Spleen (tissue), 13 donors: Measurements from ENCODE around the gene PLXNA2. TPM values are rescaled to one million over a fixed set of nuclear protein-coding genes. Genes with fewer than 3 reads are reported as not detected.
A peak's percentile ranks its signal among the peaks of the same experiment; 100 is the strongest.

Experiments used
- DNase-seq: peaks from one replicate; pipeline ENCODE4 v3.0.0-alpha.2; 2020
- H3K27ac ChIP-seq, 8 donors: fragments of 200-600 bp; sonication (generic) in 7 of 8; 1 replicate in 4 of 8; 2 replicates in 4 of 8; pipeline versions ENCODE4 v1.5.0 to v1.8.0; 2016 to 2021; ENCODE audit warnings: inconsistent platforms in 4 of 8, mild to moderate bottlenecking in 4 of 8, moderate library complexity in 1 of 8
- H3K27me3 ChIP-seq, 7 donors: fragments of 200-600 bp; sonication (generic) in 6 of 7; replicated peaks in 1 of 7; 1 replicate in 4 of 7; 2 replicates in 3 of 7; pipeline versions ENCODE4 v1.5.0 to v1.8.0; 2016 to 2021; ENCODE audit warnings: inconsistent platforms in 3 of 7, mild to moderate bottlenecking in 1 of 7
- H3K36me3 ChIP-seq, 6 donors: fragments of 200-600 bp; sonication (generic) in 5 of 6; 1 replicate in 4 of 6; 2 replicates in 2 of 6; pipeline versions ENCODE4 v1.5.0 to v1.8.0; 2016 to 2021; ENCODE audit warnings: inconsistent platforms in 2 of 6
- H3K4me1 ChIP-seq, 6 donors: fragments of 200-600 bp; sonication (generic) in 5 of 6; 1 replicate in 3 of 6; 2 replicates in 3 of 6; pipeline versions ENCODE4 v1.5.0 to v1.8.0; 2016 to 2021; ENCODE audit warnings: inconsistent platforms in 3 of 6
- H3K4me3 ChIP-seq, 8 donors: fragments of 200-600 bp; sonication (generic) in 7 of 8; 1 replicate in 4 of 8; 2 replicates in 4 of 8; pipeline versions ENCODE4 v1.5.0 to v1.8.0; 2016 to 2021; ENCODE audit warnings: inconsistent platforms in 4 of 8, mild to moderate bottlenecking in 4 of 8, moderate library complexity in 2 of 8
- H3K9me3 ChIP-seq, 8 donors: fragments of 200-600 bp; sonication (generic) in 7 of 8; 1 replicate in 4 of 8; 2 replicates in 4 of 8; pipeline versions ENCODE4 v1.5.0 to v1.8.0; 2016 to 2021; ENCODE audit warnings: inconsistent platforms in 4 of 8
- CTCF ChIP-seq, 11 experiments: fragments of 200-600 bp in 7 of 11; fragments of 450-650 bp in 4 of 11; sonication (generic) in 4 of 11; IDR thresholded peaks in 8 of 11; conservative IDR thresholded peaks in 3 of 11; 1 replicate in 7 of 11; 2 replicates in 4 of 11; pipeline versions ENCODE4 v1.4.0 to v1.8.0; 2016 to 2021; ENCODE audit warnings: antibody characterized with exemption in 11 of 11, inconsistent platforms in 4 of 11, mild to moderate bottlenecking in 1 of 11
- POLR2A ChIP-seq, 3 donors: fragments of 450-650 bp; IDR thresholded peaks; one replicate each; pipeline ENCODE4 v1.5.1; 2017; ENCODE audit warnings: antibody characterized with exemption in 3 of 3, mild to moderate bottlenecking in 1 of 3
- POLR2AphosphoS5 ChIP-seq, 3 donors: sonication (generic); formaldehyde crosslinking; IDR thresholded peaks; one replicate each; pipeline ENCODE4 v1.5.1; 2017; ENCODE audit warnings: antibody characterized with exemption in 3 of 3
- WGBS, 5 donors: extraction: QIAGEN DNeasy Blood & Tissue Kit in 3 of 5; methylation state at CpG; one replicate each; pipeline versions ENCODE4 v1.1.5 to v1.1.7; 2013 to 2018; 5-methylcytosine and 5-hydroxymethylcytosine counted together
- intact Hi-C: fragments of 100-400 bp; cut with DNase I; formaldehyde crosslinking; loops from one replicate; pipeline ENCODE4 v1.15.0; 2023; ENCODE audit warnings: low total_unique reads
- long read RNA-seq, 2 donors: transcript quantifications; one replicate each; lab custom pipeline, GENCODE V29; 2026
- polyA plus RNA-seq, 3 donors: library from polyadenylated mRNA; stranded (reverse); fragments of 200-250 nt; gene quantifications; one replicate each; pipeline ENCODE4 v1.2.1, GENCODE V29; 2013
- total RNA-seq, 7 donors: library from RNA; depleted of rRNA in 3 of 7; stranded (reverse); fragments of >200 nt in 3 of 7; fragmentation: NEBNext Ultra II Directional in 4 of 7; extraction: Animal tissue kit (Norgen Biotek cat#: 25700) in 4 of 7; gene quantifications; one replicate each; pipeline versions ENCODE4 v1.1.0 to v1.2.1, GENCODE V29; 2016 to 2021
- donor health status: healthy with polysubstance abuse.
- donor health status: DM: no; HTN: no; CAD: no; lungs with moderate emphysema.
- donor health status: DM: no; HTN: no; CAD: no.
- donor health status: Bipolar disorder and iron deficiency.
- donor health status: healthy.
- donor health status: DM: no; HTN: no; CAD: no.
- donor health status: DM: yes; HTN: yes; CAD: no.

Gene PLXNA2
- 10 to 100 TPM in 3 of 7 donors, 1 to 10 TPM in 4; 6.7 to 16.9 (median 8.2) TPM for total RNA-seq
- 1 to 10 TPM in 2 of 3 donors, under 1 TPM in 1; 0.93 to 2.1 (median 1.3) TPM for polyA plus RNA-seq
- long read RNA-seq, donor 1, result 0 reads
- long read RNA-seq, donor 2, result 0 reads

GRCh38 chr1:208243967-208244916 is at the start of gene PLXNA2:
Gene PLXNA2 (minus strand): TSS chr1:208244384. CDS start chr1:208217922, 26,462 bp downstream.
- Histone ChIP-seq H3K4me3 (peak within 1 kb of the TSS; percentile 60 to 87 (median 70)), H3K36me3 (no peaks in the 10 kb centered on the region), H3K27me3 (peaks cover 0 to 48% (median 6%) of the 10 kb centered on the region in 7 donors), H3K27ac (peak within 1 kb of the TSS; percentile 6 to 90 (median 82)), H3K4me1 (peaks cover 0 to 47% (median 23%) of the 10 kb centered on the region in 6 donors), H3K9me3 (no peaks in the 10 kb centered on the region)
- 0 to 1% (median 1%) methylated on average over 53 to 78 of the region's 78 CpGs for WGBS, 5 donors
- TF ChIP-seq POLR2AphosphoS5 (IDR thresholded peaks at IDR 0.05), result peak; percentile 57 to 75 (median 66)
- no peak for TF ChIP-seq POLR2A (IDR thresholded peaks at IDR 0.05)
- DNase-seq, result peak; percentile 97
- intact Hi-C loops, result no loop called here

GRCh38 chr1:208292908-208293307 is 48.7 kb upstream of the PLXNA2 start:
- intact Hi-C loops, result no loop called here
- WGBS, 5 donors, result 63 to 84% (median 75%) methylated on average over 2 of the region's 2 CpGs
- Histone ChIP-seq H3K4me3 (no peak overlapping the region), H3K9me3 (no peaks in the 10 kb centered on the region), H3K27ac (no peak overlapping the region), H3K4me1 (no peaks in the 10 kb centered on the region), H3K36me3 (no peaks in the 10 kb centered on the region), H3K27me3 (peaks cover 0 to 60% (median 11%) of the 10 kb centered on the region in 7 donors)
- no peak for DNase-seq
- no peak for TF ChIP-seq POLR2A (IDR thresholded peaks at IDR 0.05)
- no peak for TF ChIP-seq CTCF (IDR thresholded peaks at IDR 0.05 in 8 of 11, conservative IDR thresholded peaks at IDR 0.05 in 3 of 11)
- no peak for TF ChIP-seq POLR2AphosphoS5 (IDR thresholded peaks at IDR 0.05)

- H3K9me3 ChIP-seq, result no peaks in the 10 kb centered on the region
- intact Hi-C loops, result no loop called here
- TF ChIP-seq POLR2AphosphoS5 (IDR thresholded peaks at IDR 0.05), result no peak
- TF ChIP-seq POLR2A (IDR thresholded peaks at IDR 0.05), result no peak
- no peak for TF ChIP-seq CTCF (IDR thresholded peaks at IDR 0.05 in 8 of 11, conservative IDR thresholded peaks at IDR 0.05 in 3 of 11)
- no peaks in the 10 kb centered on the region for H3K4me1 ChIP-seq
- WGBS, 5 donors, result 65 to 86% (median 74%) methylated on average over 4 of the region's 4 CpGs
- H3K36me3 ChIP-seq, result no peaks in the 10 kb centered on the region
- DNase-seq, result no peak
- H3K27me3 ChIP-seq, result peaks cover 0 to 57% (median 11%) of the 10 kb centered on the region in 7 donors
- H3K27ac ChIP-seq, result no peak overlapping the region
- no peak overlapping the region for H3K4me3 ChIP-seq
Measured at GRCh38 chr1:208291923-208292711, 47.9 kb upstream of the PLXNA2 start.

GRCh38 chr1:208291129-208291528 is 46.9 kb upstream of the PLXNA2 start:
- Histone ChIP-seq H3K4me3 (no peak overlapping the region), H3K27ac (no peak overlapping the region), H3K9me3 (no peaks in the 10 kb centered on the region), H3K27me3 (peaks cover 0 to 47% (median 9%) of the 10 kb centered on the region in 7 donors), H3K36me3 (no peaks in the 10 kb centered on the region), H3K4me1 (no peaks in the 10 kb centered on the region)
- TF ChIP-seq CTCF (IDR thresholded peaks at IDR 0.05 in 8 of 11, conservative IDR thresholded peaks at IDR 0.05 in 3 of 11), result no peak
- TF ChIP-seq POLR2AphosphoS5 (IDR thresholded peaks at IDR 0.05), result no peak
- TF ChIP-seq POLR2A (IDR thresholded peaks at IDR 0.05), result no peak
- 75 to 86% (median 78%) methylated on average over 2 of the region's 2 CpGs for WGBS, 5 donors
- intact Hi-C loops, result no loop called here
- no peak for DNase-seq
